K562 (cell line): ENCODE data around the gene LSR. TPM values are rescaled to one million over a fixed set of nuclear protein-coding genes. Genes with fewer than 3 reads are reported as not detected.

Experiments
- ARHGAP35 ChIP-seq: fragments of 450-650 bp; IDR thresholded peaks from 2 replicates; pipeline ENCODE4 v1.6.1; 2018; ENCODE audit not compliant: partially characterized antibody
- ATF2 ChIP-seq: sonication (generic); formaldehyde crosslinking; IDR thresholded peaks from 2 replicates; pipeline ENCODE4 v1.8.1; 2022; ENCODE audit warnings: missing genetic modification reagents
- CC2D1A ChIP-seq: fragments of 450-650 bp; IDR thresholded peaks from 2 replicates; pipeline ENCODE4 v1.6.1; 2017; ENCODE audit warnings: mild to moderate bottlenecking
- E4F1 ChIP-seq: fragments of 250-450 bp; sonication (Bioruptor Pico); IDR thresholded peaks from 2 replicates; pipeline ENCODE4 v1.5.0; 2021; ENCODE audit warnings: mild to moderate bottlenecking, borderline replicate concordance
- ESRRB ChIP-seq: fragments of 250-450 bp; sonication (Bioruptor Pico); IDR thresholded peaks from 2 replicates; pipeline ENCODE4 v1.5.0; 2020; ENCODE audit warnings: mild to moderate bottlenecking, moderate library complexity, borderline replicate concordance
- FOSL1 ChIP-seq: fragments of 200-800 bp; sonication (Bioruptor generic); conservative IDR thresholded peaks from 2 replicates; pipeline ENCODE4 v1.6.1; 2016; ENCODE audit warnings: missing genetic modification characterization, missing compliant biosample characterization
- HMG20B ChIP-seq: fragments of 250-450 bp; sonication (Bioruptor Pico); IDR thresholded peaks from 2 replicates; pipeline ENCODE4 v1.5.0; 2021; ENCODE audit warnings: mild to moderate bottlenecking
- MED1 ChIP-seq: sonication (generic); formaldehyde crosslinking; IDR thresholded peaks from 2 replicates; pipeline ENCODE4 v1.8.1; 2023; ENCODE audit warnings: missing genetic modification reagents, borderline replicate concordance
- NFATC3 ChIP-seq: fragments of 450-650 bp; IDR thresholded peaks from 2 replicates; pipeline ENCODE4 v1.6.1; 2017; ENCODE audit warnings: mild to moderate bottlenecking
- PKNOX1 ChIP-seq: fragments of 450-650 bp; IDR thresholded peaks from 2 replicates; pipeline ENCODE4 v1.6.1; 2016
- PPARD ChIP-seq: fragments of 250-450 bp; sonication (Bioruptor Pico); IDR thresholded peaks from 2 replicates; pipeline ENCODE4 v1.8.0; 2022; ENCODE audit warnings: inconsistent platforms, mild to moderate bottlenecking, moderate library complexity
- RFX7 ChIP-seq: fragments of 250-450 bp; sonication (Bioruptor Pico); IDR thresholded peaks from 2 replicates; pipeline ENCODE4 v1.5.1; 2021; ENCODE audit warnings: mild to moderate bottlenecking
- SPI1 ChIP-seq: IDR thresholded peaks from 2 replicates; pipeline ENCODE4 v1.6.1; 2011; ENCODE audit warnings: low read depth, low read length, control low read depth, borderline replicate concordance
- UBTF ChIP-seq, 2 experiments: IDR thresholded peaks; 2 replicates each; pipeline ENCODE4 v1.6.1; 2012; ENCODE audit warnings: improper control_type of control experiment in 2 of 2, low read depth in 2 of 2, low read length in 2 of 2, borderline replicate concordance in 1 of 2
- ZBTB17 ChIP-seq: fragments of 450-650 bp; formaldehyde crosslinking; IDR thresholded peaks from 2 replicates; pipeline ENCODE4 v1.4.0; 2020; ENCODE audit warnings: mild to moderate bottlenecking
- ZBTB34 ChIP-seq: fragments of 250-450 bp; sonication (Bioruptor Pico); IDR thresholded peaks from 2 replicates; pipeline ENCODE4 v1.8.0; 2021; ENCODE audit warnings: mild to moderate bottlenecking, moderate library complexity
- ZNF175 ChIP-seq: fragments of 200-800 bp; sonication (Bioruptor generic); IDR thresholded peaks from 2 replicates; pipeline ENCODE4 v1.6.1; 2016; ENCODE audit warnings: low read depth, mild to moderate bottlenecking, missing genetic modification characterization, missing compliant biosample characterization
- ZNF324 ChIP-seq: fragments of 250-450 bp; sonication (Bioruptor Pico); IDR thresholded peaks from 2 replicates; pipeline ENCODE4 v1.4.0; 2020; ENCODE audit warnings: mild to moderate bottlenecking
- ZNF586 ChIP-seq: fragments of 450-650 bp; formaldehyde crosslinking; conservative IDR thresholded peaks from 2 replicates; pipeline ENCODE4 v1.4.0; 2020; ENCODE audit warnings: mild to moderate bottlenecking, moderate library complexity
- polyA plus RNA-seq, 8 experiments: library from polyadenylated mRNA; depleted of rRNA in 4 of 8; stranded (reverse) in 5 of 8; unstranded in 3 of 8; fragments of >200 nt; fragmentation: Nextera tagmentation in 2 of 8; fragmentation: Illumina TruSeq in 1 of 8; extraction: Ambion mirVana in 2 of 8; extraction: Trizol in 1 of 8; gene quantifications; 2 replicates each; pipeline versions ENCODE4 v1.2.1 to v1.2.3, GENCODE V29; 2011 to 2014; ENCODE audit warnings: inconsistent platforms in 1 of 8, missing spikeins in 1 of 8
- total RNA-seq, 7 experiments: library from RNA; depleted of rRNA in 6 of 7; stranded (reverse); fragments of >200 nt in 6 of 7; fragmentation: Illumina TruSeq in 2 of 7; extraction: Trizol in 2 of 7; gene quantifications; 2 replicates each; pipeline versions ENCODE4 v1.2.1 to v1.2.3, GENCODE V29; 2011 to 2021; ENCODE audit warnings: low replicate concordance in 1 of 7

The LSR gene
- total and polyA plus RNA-seq, 9 of the 15 experiments (the other 6 are each of a cell fraction or from before 2014, with no cell fraction given) = 0.44 to 87.9 (median 28.0) TPM

GRCh38 chr19:35204799-35205732, 43.7 kb upstream of the LSR start (continued):
- TF ChIP-seq PKNOX1 (peak; percentile 42), RFX7 (CRISPR knock-in tag) (peak; percentile 83; the same call in 1 of the 2 replicates), ZNF175 (CRISPR knock-in tag) (peak; percentile 99), ZNF324 (CRISPR knock-in tag) (peak; percentile 77; the same call in 1 of the 2 replicates), CC2D1A (peak; percentile 90), ZBTB34 (CRISPR knock-in tag) (peak; percentile 89), HMG20B (CRISPR knock-in tag) (peak; percentile 92), ARHGAP35 (no peak), FOSL1 (peak; percentile 53), ESRRB (0 out of 2 replicates have a peak, but pooled peaks have one; percentile 66), UBTF (IDR thresholded peaks at IDR 0.05; ENCODE audit: borderline replicate concordance in 1 of 2, low read depth in 2 of 2, low read length in 2 of 2) (no peak), ZBTB17 (peak; percentile 94), MED1 (CRISPR knock-in tag) (no peak), NFATC3 (no peak), PPARD (CRISPR knock-in tag) (peak; percentile 80), E4F1 (peak; percentile 89), ATF2 (CRISPR knock-in tag) (no peak), SPI1 (peak; percentile 100), ZNF586 (CRISPR knock-in tag) (peak; percentile 66; the same call in 1 of the 2 replicates)
